Measurements from ENCODE around the gene MELTF.

The MELTF gene

DNA sequence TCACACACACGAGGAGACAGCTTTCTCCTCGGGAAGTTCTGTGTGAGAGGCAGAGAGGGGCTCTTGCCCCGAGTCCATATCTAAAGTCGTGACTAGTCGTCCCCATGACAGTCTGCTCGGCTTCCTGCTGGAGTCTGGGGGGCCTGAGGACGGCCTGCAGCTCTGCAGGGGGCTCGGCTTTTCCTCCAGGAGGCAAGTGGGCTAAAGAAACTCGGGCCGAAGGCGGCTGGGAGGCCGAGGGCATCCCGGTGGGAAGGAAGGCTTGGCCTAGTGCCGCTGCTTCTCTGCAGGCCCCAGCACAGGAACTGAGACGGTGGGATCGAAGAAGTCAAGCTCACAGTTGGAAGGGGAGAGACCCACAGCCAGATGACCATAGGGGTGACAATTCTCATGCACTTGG, 35.6 kb downstream of the MELTF start:
- no peak for DNase-seq (ENCODE audit: low read depth)

- no peak for DNase-seq (ENCODE audit: low read depth)
These were observed 37.1 kb downstream of the MELTF start for GRCh38 chr3:196992461-196993065.

DNA sequence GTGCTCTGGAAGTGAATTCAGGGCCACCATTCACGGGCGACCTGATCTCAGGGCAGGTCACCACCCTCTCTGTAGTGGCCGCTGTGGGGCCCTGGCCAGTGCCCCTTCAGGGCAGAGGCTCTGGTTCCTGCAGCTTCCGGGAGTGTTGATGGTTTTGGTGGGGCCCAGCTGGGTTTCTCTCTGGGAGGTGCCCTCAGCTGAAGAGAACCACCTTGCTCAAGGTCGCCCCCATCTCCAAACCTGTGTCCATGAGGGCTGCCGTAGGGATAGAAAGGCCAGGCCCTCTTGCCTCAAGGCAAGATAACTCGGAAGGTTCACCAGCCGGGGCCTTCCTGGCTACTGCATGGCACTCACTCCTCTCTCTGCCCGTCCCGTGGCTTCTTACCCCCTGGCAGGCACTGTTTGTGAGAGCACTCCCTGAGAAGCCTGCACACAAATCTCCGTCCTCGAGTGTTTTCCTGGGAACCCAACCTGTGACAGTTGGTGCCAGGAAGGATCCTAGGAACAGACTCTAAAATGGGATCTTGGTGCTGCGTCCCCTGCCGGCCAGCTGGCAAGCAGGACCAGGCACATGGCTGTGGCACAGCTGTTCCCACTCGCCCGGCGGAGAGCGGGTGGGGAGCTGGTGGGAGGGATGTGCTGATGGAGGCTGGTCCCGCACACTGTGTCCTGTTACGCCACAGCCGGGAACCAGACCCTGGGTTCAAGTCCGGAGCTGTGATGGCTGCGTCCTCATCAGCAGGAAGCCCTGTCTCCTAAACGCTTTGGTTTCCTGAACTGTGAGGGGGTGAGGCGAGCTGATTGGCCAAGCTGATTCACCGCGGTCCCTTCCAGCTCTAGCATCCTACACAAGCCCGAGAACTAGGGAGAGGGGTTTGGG, 37.8 kb downstream of the MELTF start:
- no peak for DNase-seq (ENCODE audit: low read depth)

- no peak for DNase-seq (ENCODE audit: low read depth)
These were observed 39.0 kb downstream of the MELTF start for GRCh38 chr3:196990601-196991007.

DNA sequence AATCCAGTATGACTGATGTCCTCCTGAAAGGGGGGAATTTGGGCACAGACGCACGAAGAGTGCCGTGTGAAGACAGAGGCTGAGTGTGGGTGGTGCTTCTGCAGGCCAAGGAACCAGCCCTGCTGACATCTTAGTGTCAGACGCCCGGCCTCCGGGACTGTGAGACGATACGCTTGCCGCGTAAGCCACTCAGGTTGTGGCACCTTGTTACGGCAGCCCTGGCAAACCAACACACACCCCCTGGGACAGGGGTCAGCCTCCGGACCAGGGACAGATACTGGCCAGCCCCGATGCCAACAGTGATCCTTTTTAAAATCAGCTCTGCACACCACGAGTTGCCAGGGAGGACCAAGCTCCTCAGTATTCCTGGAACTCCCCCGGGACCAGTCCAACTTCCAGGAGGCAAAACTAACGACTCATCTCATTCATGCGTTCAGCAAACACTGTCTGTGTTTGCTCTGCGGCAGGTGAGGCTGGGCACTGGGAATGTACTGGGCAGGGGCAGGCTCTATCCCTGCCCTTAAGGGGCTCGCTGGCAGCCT, 39.8 kb downstream of the MELTF start:
- no peak for DNase-seq (ENCODE audit: low read depth)

GRCh38 chr3:196988241-196989029, 41.2 kb downstream of the MELTF start:
- DNase-seq (ENCODE audit: low read depth): no peak

DNA sequence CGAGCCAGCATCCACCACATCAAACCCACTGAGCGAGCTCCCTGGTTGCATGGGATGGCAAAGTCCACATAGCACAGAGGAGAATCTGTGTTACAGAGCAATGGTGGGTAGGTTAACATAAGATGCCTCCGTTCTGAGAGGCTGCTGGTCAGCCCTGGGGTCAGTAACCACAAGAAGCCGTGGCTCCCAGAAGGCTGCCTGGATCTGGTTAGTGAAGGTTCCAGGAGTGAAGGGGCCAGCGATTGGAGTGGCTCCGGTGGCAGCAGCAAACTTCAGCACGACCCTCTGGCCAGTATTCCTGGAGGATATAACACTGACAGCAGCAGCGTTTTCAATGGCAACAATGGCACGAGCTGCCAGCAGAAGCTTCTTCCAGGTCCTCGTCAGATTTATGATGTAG, 42.6 kb downstream of the MELTF start:
- DNase-seq (ENCODE audit: low read depth): no peak

DNA sequence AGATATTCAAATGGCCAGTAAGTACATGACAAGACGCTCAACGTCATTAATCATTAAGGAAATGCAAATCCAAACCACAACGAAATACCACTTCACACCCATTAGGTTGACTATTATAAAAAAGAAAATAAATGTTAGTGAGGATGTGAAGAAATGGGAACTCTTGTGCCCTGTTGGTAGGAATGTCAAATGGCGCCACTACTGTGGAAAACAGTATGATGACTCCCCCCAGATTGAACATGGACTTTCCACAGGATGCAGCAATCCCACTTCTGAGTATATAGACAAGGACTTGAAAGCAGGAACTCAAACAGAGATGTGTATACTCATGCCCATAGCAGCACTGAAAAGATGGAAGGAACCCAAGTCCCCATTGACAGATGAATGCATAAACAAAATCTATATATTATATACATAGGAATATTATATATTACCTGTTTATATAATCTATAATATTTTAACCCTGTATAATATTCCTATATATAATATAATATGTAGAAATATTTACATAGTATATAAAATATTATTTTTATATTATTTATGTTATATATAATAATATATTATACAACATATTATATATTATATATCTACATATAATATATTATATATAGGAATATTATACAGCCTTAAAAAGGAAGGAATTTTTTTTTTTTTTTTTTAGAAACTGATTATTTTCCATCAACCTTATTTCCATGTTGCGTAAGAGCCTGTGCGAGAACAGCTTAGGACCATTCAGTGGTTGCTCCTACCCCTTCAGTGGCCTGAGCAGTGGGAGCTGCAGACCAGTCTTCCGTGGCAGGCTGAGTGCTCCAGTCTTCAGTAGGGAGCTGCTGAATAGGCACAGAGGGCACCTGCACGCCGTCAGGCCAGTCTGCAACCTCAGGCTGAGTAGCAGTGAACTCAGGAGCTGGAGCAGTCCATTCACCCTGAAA, 43.4 kb downstream of the MELTF start:
- peak; percentile 30 for DNase-seq (ENCODE audit: low read depth)

- no peak for DNase-seq (ENCODE audit: low read depth)
These were observed 44.3 kb downstream of the MELTF start for GRCh38 chr3:196985298-196985697.

DNA sequence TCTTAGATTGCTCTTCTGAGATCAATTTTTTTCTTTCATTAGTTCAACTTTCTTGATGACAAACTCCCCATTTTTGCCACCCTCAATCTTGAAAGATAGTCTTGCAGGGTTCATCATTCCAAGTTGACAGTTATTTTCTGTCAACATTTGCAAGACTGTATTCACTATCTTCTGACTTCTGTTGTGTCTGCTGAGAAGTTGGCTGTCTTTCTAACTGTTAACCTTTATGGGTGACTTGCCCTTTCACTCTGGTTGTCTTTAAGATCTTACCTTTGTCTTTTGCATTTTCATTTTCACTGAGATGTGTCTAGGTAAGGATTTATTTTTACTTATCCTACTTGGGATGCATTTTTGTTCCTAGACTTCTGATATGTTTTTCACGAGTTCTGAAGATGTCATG, 46.4 kb downstream of the MELTF start:
- DNase-seq (ENCODE audit: low read depth): no peak

DNA sequence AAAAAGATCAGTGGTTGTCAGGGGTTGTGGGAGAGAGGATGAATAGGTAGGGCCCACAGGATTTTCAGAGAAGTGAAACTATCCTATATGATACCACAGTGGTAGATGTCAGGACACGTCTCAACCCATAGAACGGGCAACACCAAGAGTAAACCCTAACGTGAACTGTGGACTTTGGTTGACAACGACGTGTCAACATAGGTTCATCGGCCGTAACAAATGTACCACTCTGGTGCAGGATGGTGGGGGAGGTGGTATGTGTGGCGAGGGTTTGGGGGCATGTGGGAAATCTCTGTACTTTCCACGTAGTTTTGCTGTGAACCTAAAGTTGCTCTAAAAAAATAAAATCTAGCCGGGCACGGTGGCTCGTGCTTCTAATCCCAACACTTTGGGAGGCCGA, 48.0 kb downstream of the MELTF start:
- no peak for DNase-seq (ENCODE audit: low read depth)

GRCh38 chr3:196979545-196979944, 50.1 kb downstream of the MELTF start:
- DNase-seq (ENCODE audit: low read depth): peak; percentile 35

DNA sequence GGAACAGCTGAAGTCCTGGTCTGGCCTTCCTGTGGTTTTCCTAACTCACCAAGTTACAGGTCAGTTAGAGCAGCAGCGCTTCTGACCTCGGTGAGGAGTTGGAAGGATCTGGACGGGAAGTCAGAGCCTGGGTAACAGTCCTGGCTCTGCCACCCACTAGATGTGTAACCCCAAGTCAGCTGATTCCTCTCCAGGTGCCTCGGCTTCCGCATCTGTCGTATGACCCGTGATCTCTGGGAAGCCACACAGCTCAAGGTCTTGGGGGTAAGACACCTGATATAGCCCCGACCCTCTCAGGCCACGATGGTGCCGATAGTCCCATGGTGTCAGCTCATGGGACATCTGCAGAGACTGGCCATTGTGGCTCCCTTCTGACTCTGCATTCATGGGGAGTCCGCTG, 52.7 kb downstream of the MELTF start:
- no peak for DNase-seq (ENCODE audit: low read depth)

GRCh38 chr3:196975349-196975748, 54.3 kb downstream of the MELTF start:
- no peak for DNase-seq (ENCODE audit: low read depth)

DNA sequence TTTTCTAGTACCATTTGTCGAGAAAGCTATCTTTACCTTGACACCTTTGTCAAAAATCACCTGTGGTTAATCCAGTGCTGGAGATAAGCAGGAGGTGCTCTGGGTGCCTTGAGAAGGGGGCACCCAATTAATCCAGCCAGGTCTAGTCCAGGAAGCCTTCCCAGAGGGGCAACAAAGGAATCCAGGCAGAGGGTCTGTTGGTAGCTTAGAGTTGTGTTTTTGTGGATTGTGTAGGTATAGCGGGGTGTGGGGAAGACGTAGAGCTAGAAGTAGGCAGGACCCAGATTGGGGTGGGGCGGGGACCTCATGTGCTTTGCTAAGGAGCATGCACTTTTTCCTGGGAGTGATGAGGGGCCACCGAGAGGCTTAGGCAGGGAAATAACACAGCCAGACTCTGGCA, 55.0 kb downstream of the MELTF start:
- no peak for DNase-seq (ENCODE audit: low read depth)

- peak; percentile 29 for DNase-seq (ENCODE audit: low read depth)
These were observed 58.4 kb downstream of the MELTF start for GRCh38 chr3:196971094-196971698.

GRCh38 chr3:196970547-196971093, 59.0 kb downstream of the MELTF start:
- DNase-seq (ENCODE audit: low read depth): no peak

DNA sequence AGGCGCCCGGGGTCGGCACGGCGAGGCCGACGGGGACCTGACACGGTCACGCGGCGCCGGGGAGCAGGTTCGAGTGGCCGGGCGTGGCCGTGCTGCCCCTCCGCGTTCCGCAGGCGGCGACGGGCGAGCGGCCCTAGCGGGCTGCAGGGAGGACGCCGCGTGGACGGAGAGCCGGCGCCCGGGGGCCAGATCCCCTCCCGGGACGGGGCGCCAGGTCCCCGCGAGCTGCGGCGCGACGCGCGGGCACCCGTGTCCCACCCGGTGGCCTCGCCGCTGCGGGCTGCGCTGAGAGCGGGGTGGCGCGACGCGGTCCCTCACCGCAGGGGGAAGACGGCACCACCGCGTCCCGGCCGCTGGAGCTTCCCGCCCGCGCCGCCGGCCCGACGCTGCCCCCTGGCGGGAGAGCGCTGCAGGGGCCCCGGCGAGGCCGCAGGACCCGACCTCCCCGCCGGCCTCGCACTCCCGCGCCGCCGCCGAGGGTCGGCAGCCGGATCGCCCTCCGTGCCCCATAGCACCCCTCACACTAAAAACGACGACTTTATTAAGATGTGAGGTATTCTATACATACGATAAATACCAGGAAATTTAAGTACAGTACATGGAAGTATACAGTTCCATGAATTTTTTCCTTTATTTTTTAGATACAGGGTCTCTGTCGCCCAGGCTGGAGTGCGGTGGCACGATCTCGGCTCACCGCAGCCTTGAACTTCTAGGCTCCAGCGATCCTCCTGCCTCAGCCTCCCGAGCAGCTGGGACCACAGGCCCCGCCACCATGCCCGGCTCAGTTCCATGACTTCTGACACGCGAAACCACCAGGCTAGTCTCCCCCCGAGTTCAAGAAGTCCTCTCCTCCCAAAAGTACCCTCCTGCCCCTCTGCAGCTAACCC, 59.7 kb downstream of the MELTF start:
- peak; percentile 67 for DNase-seq (ENCODE audit: low read depth)

DNA sequence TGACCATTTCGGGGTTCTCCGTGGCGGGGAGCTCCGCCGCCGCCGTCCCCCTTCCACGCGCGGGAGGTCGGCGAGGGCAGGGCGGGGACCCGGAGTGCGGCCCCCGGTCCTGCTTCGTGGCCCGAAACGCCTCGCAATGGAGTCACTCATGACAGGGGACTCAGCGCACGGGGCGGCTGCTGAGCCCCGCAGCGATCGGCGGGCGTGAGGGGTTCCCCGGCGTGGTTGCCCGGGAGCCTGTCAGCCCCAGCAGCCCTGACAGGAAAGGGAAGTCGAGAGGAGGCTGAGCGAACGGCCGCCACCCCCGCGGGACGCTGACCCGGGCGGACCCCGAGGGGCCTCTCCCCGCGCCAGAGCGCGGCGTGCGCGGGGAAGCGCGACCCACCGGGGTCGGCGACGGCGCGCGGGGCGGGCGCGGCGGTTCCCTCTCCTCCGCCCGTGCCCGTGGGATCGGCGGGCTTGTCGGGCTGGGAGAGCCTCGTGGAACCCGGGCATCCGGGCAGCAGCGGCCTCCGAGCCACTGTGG, 60.4 kb downstream of the MELTF start:
- peak; percentile 63 for DNase-seq (ENCODE audit: low read depth)
